ENCODE results near the gene ASCC1. TPM values are rescaled to one million over a fixed set of nuclear protein-coding genes. Genes with fewer than 3 reads are reported as not detected.
A peak's percentile ranks its signal among the peaks of the same experiment; 100 is the strongest.

The ASCC1 gene
- total and polyA plus RNA-seq, 2 of the 4 experiments (the other 2 are of a cell fraction): 15.9 to 21.0 TPM

GRCh38 chr10:72085864-72086465 is 130.1 kb downstream of the ASCC1 start:
- ChIA-PET CTCF (no interaction called here), POLR2A (ENCODE audit: unreplicated experiment) (no interaction called here)
- Histone ChIP-seq H4K91ac (ENCODE audit: insufficient read depth, low read depth, low read length) (no peak overlapping the region), H3K4me2 (ENCODE audit: low read depth, low read length) (no peak overlapping the region), H4K5ac (ENCODE audit: low read depth, low read length) (no peak overlapping the region), H3K4me3 (ENCODE audit: insufficient read depth, low read depth, low read length) (no peak overlapping the region), H2BK5ac (ENCODE audit: low read depth, low read length, poor library complexity, severe bottlenecking) (no peak overlapping the region), H3K79me1 (ENCODE audit: low read depth in 1 of 2, low read length in 2 of 2) (no peaks in the 10 kb centered on the region), H3K9me3 (ENCODE audit: control insufficient read depth, insufficient read depth, low read length) (no peaks in the 10 kb centered on the region), H3K23ac (ENCODE audit: low read depth, low read length) (no peak overlapping the region), H2BK20ac (ENCODE audit: low read depth, low read length) (no peak overlapping the region), H2AK9ac (replicated peaks; ENCODE audit: low read depth, low read length, poor library complexity) (no peak overlapping the region), H3K4me1 (ENCODE audit: control insufficient read depth, insufficient read depth, low read length) (peaks cover 5% of the 10 kb centered on the region; the same call in 1 of the 2 replicates), H2AFZ (replicated peaks; ENCODE audit: low read length, poor library complexity) (no peak overlapping the region), H3K9ac (ENCODE audit: low read depth, low read length) (no peak overlapping the region), H3K36me3 (ENCODE audit: control insufficient read depth, insufficient read depth, low read length) (no peaks in the 10 kb centered on the region), H2AK5ac (ENCODE audit: low read depth, low read length) (no peak overlapping the region), H3K27ac (ENCODE audit: insufficient read depth, low read length) (no peak overlapping the region), H3K27me3 (ENCODE audit: control insufficient read depth, insufficient read depth, low read length) (peaks cover 81% of the 10 kb centered on the region), H3K18ac (ENCODE audit: low read depth, low read length) (no peak overlapping the region), H4K8ac (ENCODE audit: low read depth in 2 of 2, low read length in 2 of 2) (no peak overlapping the region), H3K56ac (ENCODE audit: extremely low read depth, insufficient read depth, low read length) (no peak overlapping the region), H3K9me1 (ENCODE audit: insufficient read depth, low read length) (no peaks in the 10 kb centered on the region), H3K14ac (replicated peaks; ENCODE audit: low read depth, low read length) (no peak overlapping the region), H2BK120ac (ENCODE audit: low read depth, low read length) (no peak overlapping the region), H3K4ac (ENCODE audit: low read depth, low read length) (no peak overlapping the region), H2BK15ac (ENCODE audit: low read depth, low read length) (no peak overlapping the region), H4K20me1 (ENCODE audit: insufficient read depth, low read length) (no peaks in the 10 kb centered on the region; the same call in 1 of the 2 replicates)
- in situ Hi-C loops (cut with MboI; ENCODE audit: low sequenced_read_pairs) (no loop called here), dilution Hi-C loops (cut with HindIII; ENCODE audit: low sequenced_read_pairs, unreplicated experiment) (no loop called here), intact Hi-C loops (cut with micrococcal nuclease) (no loop called here)
- no peak for ATAC-seq (ENCODE audit: low read depth)
- WGBS, 2 experiments (ENCODE audit: extremely low coverage in 2 of 2, insufficient read length in 1 of 2): no CpG with 5 or more reads among the region's 1 CpG
- no peak for DNase-seq
- BruUV-seq (replicated peaks): no TSS peak
- peak; percentile 15; the same call in 1 of the 2 replicates for TF ChIP-seq CEBPB (IDR thresholded peaks at IDR 0.05; ENCODE audit: low read depth, low read length)
- TF ChIP-seq POLR2A (IDR thresholded peaks at IDR 0.05; ENCODE audit: low read depth, low read length): no peak

All from IMR-90 (cell line).